ENCODE measurements around the gene MRPL14. TPM values are rescaled to one million over a fixed set of nuclear protein-coding genes. Genes with fewer than 3 reads are reported as not detected.

Gene MRPL14
- total RNA-seq, 1 experiment from 2014 or later = 149 TPM

DNA sequence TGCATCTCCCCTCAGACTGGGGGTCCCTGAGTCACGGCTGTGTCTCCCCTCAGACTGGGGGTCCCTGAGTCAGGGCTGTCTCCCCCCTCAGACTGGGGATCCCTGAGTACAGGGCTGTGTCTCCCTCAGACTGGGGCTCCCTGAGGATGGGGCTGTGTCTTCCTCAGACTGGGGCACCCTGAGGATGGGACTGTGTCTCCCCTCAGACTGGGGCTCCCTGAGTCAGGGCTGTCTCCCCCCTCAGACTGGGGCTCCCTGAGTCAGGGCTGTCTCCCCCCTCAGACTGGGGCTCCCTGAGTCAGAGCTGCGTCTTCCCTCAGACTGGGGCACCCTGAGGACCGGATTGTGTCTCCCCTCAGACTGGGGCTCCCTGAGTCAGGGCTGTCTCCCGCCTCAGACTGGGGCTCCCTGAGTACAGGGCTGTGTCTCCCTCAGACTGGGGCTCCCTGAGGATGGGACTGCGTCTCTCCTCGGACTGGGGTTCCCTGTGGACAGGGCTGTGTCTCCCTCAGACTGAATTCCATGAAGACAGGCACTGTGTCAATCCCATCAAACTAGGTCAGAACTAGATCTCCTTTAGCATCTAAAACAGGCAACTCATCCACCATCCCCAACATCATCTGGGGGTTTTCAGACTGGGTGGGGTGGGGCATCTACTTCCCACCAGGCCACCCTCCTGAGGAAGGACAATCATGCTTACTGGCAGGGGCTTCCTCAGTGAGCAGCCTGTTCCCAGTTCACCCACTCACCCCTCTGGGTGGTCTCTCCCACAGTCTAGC, 60.7 kb downstream of the MRPL14 start:
- DNase-seq (ENCODE audit: low spot score) = no peak

DNA sequence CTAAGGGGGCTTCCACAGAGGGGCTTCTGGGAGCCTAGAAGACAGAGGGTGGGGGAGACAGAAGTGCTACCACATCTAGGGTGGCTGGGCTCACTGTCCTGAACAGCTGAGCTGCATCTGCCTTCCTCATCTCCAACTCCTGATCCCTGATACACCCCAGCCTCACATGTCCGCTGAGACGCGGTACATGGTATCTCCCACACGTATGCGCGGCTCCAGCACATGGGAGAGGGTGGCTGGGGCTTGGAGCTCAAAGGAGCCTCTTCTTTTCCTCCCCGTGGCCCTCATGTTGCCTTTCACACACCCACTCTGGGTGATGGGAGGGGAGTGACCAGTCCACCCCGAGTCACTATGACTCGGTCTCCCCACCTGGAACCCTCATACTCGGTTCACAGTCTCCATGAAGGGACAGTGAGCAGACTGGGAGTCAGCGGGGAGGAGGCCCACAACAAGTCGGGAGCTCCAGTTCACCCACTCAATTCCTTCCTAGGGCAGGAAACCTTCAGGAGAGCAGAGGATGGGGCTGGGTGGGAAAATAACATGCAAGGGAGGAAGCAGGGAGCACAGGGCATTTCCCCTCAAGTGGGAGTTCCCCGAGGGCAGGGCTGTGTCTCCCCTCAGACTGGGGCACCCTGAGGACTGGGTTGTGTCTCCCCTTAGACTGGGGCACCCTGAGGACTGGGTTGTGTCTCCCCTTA, 61.7 kb downstream of the MRPL14 start:
- no peak for DNase-seq (ENCODE audit: low spot score)

DNA sequence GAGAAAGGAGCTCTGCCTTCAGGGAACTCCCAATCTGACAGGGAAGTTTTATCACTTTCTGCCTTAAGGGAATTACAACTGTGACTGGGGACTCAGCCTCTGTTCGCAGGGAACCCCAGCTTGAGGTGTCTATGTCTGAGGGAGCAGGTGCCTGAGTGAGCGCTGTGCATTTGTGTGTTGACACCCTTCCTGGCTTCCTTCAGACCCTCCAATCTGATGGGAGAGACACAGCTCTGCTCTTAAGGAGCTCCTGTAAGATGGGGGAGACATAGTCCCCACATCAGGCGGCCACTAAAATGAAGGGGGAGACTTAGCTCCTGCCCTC, 62.3 kb downstream of the MRPL14 start:
- no peak for DNase-seq (ENCODE audit: low spot score)

GRCh38 chr6:44064089-44064947, 62.9 kb downstream of the MRPL14 start:
- DNase-seq (ENCODE audit: low spot score) = peak; percentile 99

GRCh38 chr6:44063561-44064059, 63.6 kb downstream of the MRPL14 start:
- DNase-seq (ENCODE audit: low spot score) = no peak

Other genes starting within 250 kb of the MRPL14 start
- 43.1 and 47.9 TPM in 2 replicates for gene TMEM63B, start 102 bp upstream of the MRPL14 start, total RNA-seq (2014; rRNA removed; shearing (Covaris generic))
- gene CAPN11, start 31.4 kb upstream of the MRPL14 start, total RNA-seq (2014; rRNA removed; shearing (Covaris generic)) = not detected in 2 replicates
- gene MYMX, start 89.5 kb upstream of the MRPL14 start, total RNA-seq (2014; rRNA removed; shearing (Covaris generic)) = not detected in 2 replicates
- 24.7 and 26.2 TPM in 2 replicates for gene SLC29A1, start 96.1 kb upstream of the MRPL14 start, total RNA-seq (2014; rRNA removed; shearing (Covaris generic))
- gene HSP90AB1, start 119.6 kb upstream of the MRPL14 start, total RNA-seq (2014; rRNA removed; shearing (Covaris generic)) = 2,477 and 2,544 TPM in 2 replicates
- 112 and 137 TPM in 2 replicates for gene SLC35B2, start 130.1 kb upstream of the MRPL14 start, total RNA-seq (2014; rRNA removed; shearing (Covaris generic))
- 22.4 and 33.4 TPM in 2 replicates for gene NFKBIE, start 138.1 kb upstream of the MRPL14 start, total RNA-seq (2014; rRNA removed; shearing (Covaris generic))
- gene TMEM151B, start 143.0 kb upstream of the MRPL14 start, total RNA-seq (2014; rRNA removed; shearing (Covaris generic)) = 0.96 and 1.3 TPM in 2 replicates
- 17.4 and 20.8 TPM in 2 replicates for gene AARS2, start 185.9 kb upstream of the MRPL14 start, total RNA-seq (2014; rRNA removed; shearing (Covaris generic))
- not detected in 2 replicates for gene SPATS1, start 215.2 kb upstream of the MRPL14 start, total RNA-seq (2014; rRNA removed; shearing (Covaris generic))

Data from A172 (cell line).